IMR-90 (cell line): ENCODE data around the gene NTM.

ENCODE experiments used
- CEBPB ChIP-seq: IDR thresholded peaks from 2 replicates; pipeline ENCODE4 v1.6.1; 2012; ENCODE audit warnings: low read depth, low read length, improper control_type of control experiment
- CHD1 ChIP-seq: IDR thresholded peaks from 2 replicates; pipeline ENCODE4 v1.6.1; 2012; ENCODE audit warnings: low read depth, low read length, improper control_type of control experiment
- FOS ChIP-seq: fragments of 150-350 bp; IDR thresholded peaks from 2 replicates; pipeline ENCODE4 v1.6.1; 2016; ENCODE audit warnings: low read depth, low read length
- MXI1 ChIP-seq: IDR thresholded peaks from 2 replicates; pipeline ENCODE4 v1.6.1; 2012; ENCODE audit warnings: low read depth, mild to moderate bottlenecking, low read length, moderate library complexity, borderline replicate concordance
- POLR2A ChIP-seq: IDR thresholded peaks from 2 replicates; pipeline ENCODE4 v1.6.1; 2012; ENCODE audit warnings: mild to moderate bottlenecking, low read depth, low read length
- RAD21 ChIP-seq: IDR thresholded peaks from 2 replicates; pipeline ENCODE4 v1.6.1; 2012; ENCODE audit warnings: low read length, improper control_type of control experiment
- SMC3 ChIP-seq: fragments of 150-350 bp; IDR thresholded peaks from 2 replicates; pipeline ENCODE4 v1.6.1; 2016; ENCODE audit warnings: low read depth, mild to moderate bottlenecking, antibody characterized with exemption, low read length, moderate library complexity
- TF ChIP-seq, protein P1 (sequence below): conservative IDR thresholded peaks from 2 replicates; pipeline ENCODE4 v1.5.1; 2012; ENCODE audit warnings: mild to moderate bottlenecking, low read depth, low read length, improper control_type of control experiment

DNA sequence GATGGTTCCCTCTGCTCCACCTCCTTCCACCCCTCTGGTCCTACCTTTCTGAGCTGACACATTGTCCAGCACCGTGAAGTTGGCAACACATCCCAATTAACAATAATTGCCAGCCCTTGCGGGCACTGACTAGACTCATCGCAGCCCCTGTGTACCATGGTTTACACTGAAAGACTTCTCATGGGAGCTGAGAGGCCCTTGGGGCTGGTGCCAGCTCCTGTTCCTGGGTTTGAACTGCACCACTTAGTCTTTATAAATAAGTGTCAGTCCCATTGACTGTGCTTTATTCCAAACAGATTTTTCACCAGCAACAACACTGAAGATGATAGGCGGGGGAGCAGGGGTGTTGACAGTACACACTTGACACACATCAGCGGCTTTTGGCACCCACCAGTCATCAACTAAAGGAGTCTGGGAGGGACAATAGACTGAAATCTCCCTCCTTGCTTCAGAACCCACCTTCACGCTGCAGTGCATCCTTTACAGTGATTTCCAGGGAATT is 447.3 kb downstream of the NTM start:
- TF ChIP-seq CHD1 (no peak), CEBPB (no peak), MXI1 (no peak), POLR2A (no peak), FOS (no peak), SMC3 (no peak), RAD21 (no peak)
- TF ChIP-seq, protein P1, sequence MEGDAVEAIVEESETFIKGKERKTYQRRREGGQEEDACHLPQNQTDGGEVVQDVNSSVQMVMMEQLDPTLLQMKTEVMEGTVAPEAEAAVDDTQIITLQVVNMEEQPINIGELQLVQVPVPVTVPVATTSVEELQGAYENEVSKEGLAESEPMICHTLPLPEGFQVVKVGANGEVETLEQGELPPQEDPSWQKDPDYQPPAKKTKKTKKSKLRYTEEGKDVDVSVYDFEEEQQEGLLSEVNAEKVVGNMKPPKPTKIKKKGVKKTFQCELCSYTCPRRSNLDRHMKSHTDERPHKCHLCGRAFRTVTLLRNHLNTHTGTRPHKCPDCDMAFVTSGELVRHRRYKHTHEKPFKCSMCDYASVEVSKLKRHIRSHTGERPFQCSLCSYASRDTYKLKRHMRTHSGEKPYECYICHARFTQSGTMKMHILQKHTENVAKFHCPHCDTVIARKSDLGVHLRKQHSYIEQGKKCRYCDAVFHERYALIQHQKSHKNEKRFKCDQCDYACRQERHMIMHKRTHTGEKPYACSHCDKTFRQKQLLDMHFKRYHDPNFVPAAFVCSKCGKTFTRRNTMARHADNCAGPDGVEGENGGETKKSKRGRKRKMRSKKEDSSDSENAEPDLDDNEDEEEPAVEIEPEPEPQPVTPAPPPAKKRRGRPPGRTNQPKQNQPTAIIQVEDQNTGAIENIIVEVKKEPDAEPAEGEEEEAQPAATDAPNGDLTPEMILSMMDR: no peak
